GM18526 (cell line): ENCODE results near the gene COMMD1.

ENCODE experiments used
- POLR2A ChIP-seq: IDR thresholded peaks from 3 replicates; pipeline ENCODE4 v1.6.1; 2011; ENCODE audit not compliant: insufficient read length; ENCODE audit errors: extremely low read depth

Gene COMMD1

GRCh38 chr2:61922714-61923113, 17.2 kb downstream of the COMMD1 start:
- TF ChIP-seq POLR2A, result no peak

DNA sequence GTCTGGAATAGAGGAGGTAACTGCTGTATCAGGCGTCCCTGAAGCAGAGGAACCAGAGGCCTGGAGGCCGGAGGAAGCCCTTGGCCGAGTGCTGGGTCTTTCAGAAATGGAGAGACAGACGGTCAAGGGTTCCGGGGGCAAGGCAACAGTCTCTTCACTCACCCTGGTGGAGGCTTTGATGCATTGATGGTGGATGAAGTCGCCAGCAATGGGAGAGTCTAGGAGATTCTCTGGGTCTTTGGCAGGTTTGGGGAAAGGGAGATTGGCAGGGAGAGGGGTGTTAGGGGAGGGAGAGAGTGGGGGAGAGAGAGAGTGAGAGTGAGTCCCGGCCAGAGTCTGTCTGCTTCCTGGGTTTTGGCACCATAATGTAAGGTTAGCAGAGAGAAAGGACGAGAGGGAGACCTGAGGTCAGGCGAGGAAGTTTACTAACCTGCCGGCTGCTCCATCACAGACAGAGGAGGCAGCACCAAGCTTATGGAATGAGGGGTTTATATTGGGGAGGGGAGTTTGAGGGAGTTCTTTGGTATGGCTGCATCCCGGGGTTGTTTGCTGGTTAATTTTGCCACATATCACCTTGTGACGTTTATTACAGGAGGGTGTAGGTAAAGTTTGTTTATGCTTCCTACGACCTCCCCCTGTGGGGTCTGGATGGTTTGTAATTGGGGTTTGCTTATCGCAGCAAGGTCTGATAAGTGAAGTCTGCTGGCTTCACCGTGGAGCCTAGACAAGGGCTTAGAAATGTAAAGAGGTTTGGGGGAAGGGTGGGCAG, 19.6 kb downstream of the COMMD1 start:
- TF ChIP-seq POLR2A, result no peak

- no peak for TF ChIP-seq POLR2A
Observed at GRCh38 chr2:61926531-61927477, 21.3 kb downstream of the COMMD1 start.

GRCh38 chr2:61928826-61929461, 23.5 kb downstream of the COMMD1 start:
- no peak for TF ChIP-seq POLR2A

DNA sequence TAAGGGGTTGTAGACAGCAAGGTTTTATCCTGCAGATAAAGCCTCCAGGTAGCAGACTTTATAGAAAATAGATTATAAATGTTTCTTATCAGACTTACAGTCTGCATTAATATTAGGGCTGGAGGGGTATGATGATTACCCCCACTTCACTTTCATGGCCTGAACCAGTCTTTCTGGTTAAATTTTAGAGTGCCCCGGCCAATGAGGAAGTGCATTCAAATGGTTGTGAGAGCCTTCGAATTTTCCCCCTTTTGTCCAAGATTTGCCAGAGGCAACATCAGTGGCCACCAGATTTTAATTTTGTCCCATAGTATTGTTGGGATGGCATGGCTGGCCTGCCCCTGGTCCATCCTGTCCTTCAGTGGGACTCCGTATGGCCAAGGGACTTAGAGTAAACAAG, 31.6 kb downstream of the COMMD1 start:
- TF ChIP-seq POLR2A, result no peak

DNA sequence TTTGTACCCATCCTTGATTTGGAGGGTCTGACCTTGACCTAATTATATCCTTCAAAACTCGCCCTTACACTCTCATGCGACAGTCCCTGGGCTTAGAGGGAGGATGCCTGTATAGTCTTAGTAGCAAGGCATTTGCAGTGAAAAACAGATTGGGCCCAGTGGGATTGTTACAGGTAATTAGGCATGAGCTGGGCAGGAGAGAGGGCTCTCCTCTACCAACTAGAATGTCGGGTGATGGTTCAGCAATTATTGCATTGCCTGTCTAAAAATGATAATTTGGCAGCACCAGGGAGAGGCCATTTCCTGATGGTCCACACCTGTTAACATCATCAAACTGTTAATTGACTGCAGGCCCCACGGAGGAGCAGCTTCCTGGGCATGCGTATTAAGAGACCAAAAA, 32.4 kb downstream of the COMMD1 start:
- no peak for TF ChIP-seq POLR2A

- TF ChIP-seq POLR2A, result no peak
Observed at GRCh38 chr2:61938511-61938910, 33.0 kb downstream of the COMMD1 start.

DNA sequence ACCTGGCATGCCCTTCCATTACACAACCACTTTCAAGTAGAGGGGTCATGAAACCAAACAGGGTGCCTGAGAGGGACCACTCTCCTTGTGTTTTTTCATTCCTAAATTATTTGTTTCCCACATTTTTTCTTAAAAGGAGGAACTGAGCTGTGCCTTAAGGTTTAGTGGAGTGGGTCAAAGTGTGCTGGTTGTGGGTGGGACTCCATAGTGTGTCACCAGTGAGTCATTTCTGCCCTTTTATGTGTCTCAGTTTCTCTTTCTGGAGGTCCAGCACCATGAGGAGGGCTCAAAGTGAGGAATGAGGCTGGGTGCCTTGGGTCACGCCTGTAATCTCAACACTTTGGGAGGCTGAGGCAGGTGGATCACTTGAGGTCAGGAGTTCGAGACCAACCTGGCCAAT, 37.8 kb downstream of the COMMD1 start:
- no peak for TF ChIP-seq POLR2A

DNA sequence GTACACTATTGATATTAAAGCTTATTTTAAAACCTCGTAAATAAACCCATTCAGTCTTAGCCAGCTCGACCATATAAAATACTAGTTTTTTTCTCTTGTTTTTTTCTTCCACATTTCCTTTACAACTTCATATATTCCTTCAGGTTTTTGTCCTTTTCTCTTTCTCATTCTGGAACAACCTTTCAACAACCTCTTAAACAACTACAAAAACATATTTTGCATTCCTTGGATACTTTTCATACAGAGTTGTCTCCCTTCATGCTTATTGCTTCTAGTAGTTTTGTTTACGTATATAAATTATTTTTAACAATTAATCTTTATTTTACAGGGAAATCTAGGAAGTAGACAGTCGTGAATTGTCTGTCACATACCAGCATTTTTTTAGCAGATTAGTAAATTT, 41.2 kb downstream of the COMMD1 start:
- no peak for TF ChIP-seq POLR2A

GRCh38 chr2:61948661-61949457, 43.4 kb downstream of the COMMD1 start:
- TF ChIP-seq POLR2A, result no peak

DNA sequence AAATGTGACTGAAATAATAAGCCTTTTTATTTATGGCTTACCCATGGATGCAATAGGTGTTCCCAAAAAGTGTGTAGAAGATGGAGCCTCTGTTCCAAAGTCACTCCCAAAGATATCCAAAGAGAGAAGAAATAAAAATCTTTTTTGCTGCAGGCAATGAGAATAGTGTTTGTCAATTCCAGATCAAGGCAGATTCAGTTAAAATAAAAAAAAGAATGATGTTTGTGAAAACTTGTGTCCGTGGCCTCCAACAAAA, 43.9 kb downstream of the COMMD1 start:
- no peak for TF ChIP-seq POLR2A

- TF ChIP-seq POLR2A, result no peak
Observed at GRCh38 chr2:61949714-61950560, 44.5 kb downstream of the COMMD1 start.

GRCh38 chr2:61950571-61951315, 45.3 kb downstream of the COMMD1 start:
- TF ChIP-seq POLR2A, result no peak

GRCh38 chr2:61951881-61952280, 46.4 kb downstream of the COMMD1 start:
- TF ChIP-seq POLR2A, result no peak
